ELR (cell line): Measurements from ENCODE around the gene FBXL3.

Experiments used
- DNase-seq: peaks from one replicate; pipeline ENCODE4 v3.0.0-alpha.2; 2015; ENCODE audit warnings: low read depth

Gene FBXL3

GRCh38 chr13:77026861-77027621 lies at the start of gene FBXL3:
FBXL3 (minus strand) TSS chr13:77027159; CDS start chr13:77021860, 5,299 bp downstream.
- peak; percentile 92 for DNase-seq

GRCh38 chr13:77067519-77067918 lies 40.6 kb upstream of the FBXL3 start:
- no peak for DNase-seq

GRCh38 chr13:77065461-77066147 lies 38.6 kb upstream of the FBXL3 start:
- DNase-seq: no peak

- peak; percentile 49 for DNase-seq
These were observed 35.1 kb upstream of the FBXL3 start for GRCh38 chr13:77062097-77062496.

- no peak for DNase-seq
These were observed 34.4 kb upstream of the FBXL3 start for GRCh38 chr13:77061362-77061761.

GRCh38 chr13:77056886-77057285 lies 29.9 kb upstream of the FBXL3 start:
- no peak for DNase-seq

GRCh38 chr13:77056382-77056781 lies 29.4 kb upstream of the FBXL3 start:
- no peak for DNase-seq

- DNase-seq: no peak
These were observed 28.2 kb upstream of the FBXL3 start for GRCh38 chr13:77055158-77055557.

GRCh38 chr13:77053192-77053591 lies 26.2 kb upstream of the FBXL3 start:
- no peak for DNase-seq

GRCh38 chr13:77048681-77049080 lies 21.7 kb upstream of the FBXL3 start:
- no peak for DNase-seq

- no peak for DNase-seq
These were observed 20.8 kb upstream of the FBXL3 start for GRCh38 chr13:77047649-77048343.

- peak; percentile 8 for DNase-seq
These were observed 15.7 kb upstream of the FBXL3 start for GRCh38 chr13:77042566-77043177.

GRCh38 chr13:77040835-77041234 lies 13.9 kb upstream of the FBXL3 start:
- DNase-seq: no peak

- no peak for DNase-seq
These were observed 13.1 kb upstream of the FBXL3 start for GRCh38 chr13:77040076-77040475.

- DNase-seq: no peak
These were observed 12.0 kb upstream of the FBXL3 start for GRCh38 chr13:77038907-77039480.

GRCh38 chr13:77036279-77036678 lies 9.3 kb upstream of the FBXL3 start:
- DNase-seq: no peak

GRCh38 chr13:77034881-77035280 lies 7.9 kb upstream of the FBXL3 start:
- peak; percentile 82 for DNase-seq

GRCh38 chr13:77033717-77034302 lies 6.9 kb upstream of the FBXL3 start:
- peak; percentile 70 for DNase-seq

- no peak for DNase-seq
These were observed 4.8 kb upstream of the FBXL3 start for GRCh38 chr13:77031656-77032243.

GRCh38 chr13:77029436-77029835 lies 2.5 kb upstream of the FBXL3 start:
- DNase-seq: no peak

- peak; percentile 50 for DNase-seq
These were observed 1.2 kb upstream of the FBXL3 start for GRCh38 chr13:77028202-77028601.
